NCI-H510A (cell line): ENCODE data around the gene NPAS2.

Experiments used
- DNase-seq: peaks from one replicate; lab custom pipeline; 2025; lab: John Stamatoyannopoulos, UW

NPAS2 gene

GRCh38 chr2:100988630-100989417 is 168.9 kb downstream of the NPAS2 start:
- DNase-seq, result no peak

- DNase-seq, result no peak
These were observed 169.7 kb downstream of the NPAS2 start for GRCh38 chr2:100989666-100990065.

- DNase-seq, result no peak
These were observed 170.2 kb downstream of the NPAS2 start for GRCh38 chr2:100990166-100990565.

GRCh38 chr2:100990650-100991403 is 170.9 kb downstream of the NPAS2 start:
- DNase-seq, result no peak

- DNase-seq, result no peak
These were observed 171.4 kb downstream of the NPAS2 start for GRCh38 chr2:100991404-100991773.

- no peak for DNase-seq
These were observed 172.3 kb downstream of the NPAS2 start for GRCh38 chr2:100992262-100992661.

GRCh38 chr2:100993294-100993693 is 173.4 kb downstream of the NPAS2 start:
- no peak for DNase-seq

GRCh38 chr2:100995309-100996075 is 175.6 kb downstream of the NPAS2 start:
- no peak for DNase-seq

GRCh38 chr2:100997509-100998234 is 177.7 kb downstream of the NPAS2 start:
- DNase-seq, result no peak

- no peak for DNase-seq
These were observed 178.3 kb downstream of the NPAS2 start for GRCh38 chr2:100998235-100998573.

- no peak for DNase-seq
These were observed 180.1 kb downstream of the NPAS2 start for GRCh38 chr2:100999995-101000394.

GRCh38 chr2:101001691-101002561 is 182.0 kb downstream of the NPAS2 start, which contains the start of gene RPL31:
RPL31 (plus strand) TSS chr2:101002289; CDS start chr2:101002702, 413 bp downstream.
- peak; percentile 91 for DNase-seq

GRCh38 chr2:101002562-101003277 is 182.8 kb downstream of the NPAS2 start:
- DNase-seq, result no peak

- DNase-seq, result no peak
These were observed 183.4 kb downstream of the NPAS2 start for GRCh38 chr2:101003278-101003775.

- no peak for DNase-seq
These were observed 184.8 kb downstream of the NPAS2 start for GRCh38 chr2:101004620-101005325.

- no peak for DNase-seq
These were observed 186.3 kb downstream of the NPAS2 start for GRCh38 chr2:101006065-101006715.

GRCh38 chr2:101007415-101008345 is 187.7 kb downstream of the NPAS2 start:
- no peak for DNase-seq

GRCh38 chr2:101011152-101011551 is 191.2 kb downstream of the NPAS2 start:
- DNase-seq, result no peak
